ENCODE measurements around the gene ADAMTS2. TPM values are rescaled to one million over a fixed set of nuclear protein-coding genes. Genes with fewer than 3 reads are reported as not detected.

The ADAMTS2 gene
- total RNA-seq, 1 experiment from 2014 or later: 3.9 TPM

- no TSS peak for BruUV-seq (replicated peaks)
- Histone ChIP-seq H3K4me2 (ENCODE audit: low read length) (peak overlapping the region; percentile 38), H4K20me1 (ENCODE audit: insufficient read depth) (no peaks in the 10 kb centered on the region), H3K4me3 (replicated peaks in 1 of 2; ENCODE audit: low read depth in 1 of 2, low read length in 2 of 2) (no peak overlapping the region), H3K27ac (ENCODE audit: low read depth, low read length) (no peak overlapping the region), H3K9ac (ENCODE audit: low read length) (no peak overlapping the region), H3K9me2 (ENCODE audit: insufficient read depth) (no peaks in the 10 kb centered on the region), H2AFZ (ENCODE audit: low read depth, low read length, poor library complexity, severe bottlenecking) (peak overlapping the region; percentile 35), H3K79me2 (ENCODE audit: insufficient read depth, low read length) (no peaks in the 10 kb centered on the region), H3K4me1 (ENCODE audit: control insufficient read depth in 1 of 2, insufficient read depth in 2 of 2, low read length in 2 of 2) (peaks cover 0 to 3% of the 10 kb centered on the region in 2 experiments; a peak in 1 of 4 replicates), H3K36me3 (ENCODE audit: control insufficient read depth in 1 of 2, insufficient read depth in 2 of 2, low read length in 2 of 2) (no peaks in the 10 kb centered on the region), H3K27me3 (ENCODE audit: insufficient read depth, low read length) (no peaks in the 10 kb centered on the region), H3K9me3 (ENCODE audit: control insufficient read depth in 1 of 2, insufficient read depth in 1 of 2, low read depth in 1 of 2, low read length in 2 of 2) (no peaks in the 10 kb centered on the region; a peak in 1 of 4 replicates)
- DNase-seq (ENCODE audit: low read depth, low spot score): no peak
- POLR2A ChIA-PET: no interaction called here
- RAD21 ChIA-PET (ENCODE audit: low non-redundant PET in 1 of 2, low total read pairs in 2 of 2, uncharacterized antibody in 2 of 2, unreplicated experiment in 2 of 2): interaction anchor here (0.9 to 1.4 kb wide), 3 partner anchors 326 to 327 kb away, joined by 3 to 6 read pairs (median 4); no protein-coding TSS in a partner anchor
- TF ChIP-seq SP1 (IDR thresholded peaks at IDR 0.05; ENCODE audit: low read depth): no peak
- TF ChIP-seq CTCF (IDR thresholded peaks at IDR 0.05 in 2 of 3, conservative IDR thresholded peaks at IDR 0.05 in 1 of 3; ENCODE audit: borderline replicate concordance in 1 of 3, insufficient read depth in 1 of 3, low read depth in 2 of 3, low read length in 2 of 3): peak; percentile 73 to 90 (median 83)
- peak; percentile 79 for TF ChIP-seq RAD21 (IDR thresholded peaks at IDR 0.05; ENCODE audit: low read depth)
- peak; percentile 96 for ATAC-seq
- intact Hi-C loops (cut with micrococcal nuclease): loop anchor here (1.0 to 5.0 kb wide), 3 partner anchors 237 to 500 kb away; no protein-coding TSS in a partner anchor
- CTCF ChIA-PET: interaction anchor here (2.5 to 2.9 kb wide), 2 partner anchors 237 to 327 kb away, joined by 20 to 21 read pairs; no protein-coding TSS in a partner anchor
These were observed 178.1 kb downstream of the ADAMTS2 start for GRCh38 chr5:179166886-179167841.

All from HCT116 (cell line).